Activated T-cell treated with anti-CD3 and anti-CD28 coated beads, Interleukin-2, amount 50 U/mL, for 1 hour (primary cell): ENCODE measurements around the gene CCDC12.
"Not testable (repeated sequence)": the region's sequence is repeated elsewhere in the genome, so short reads cannot be mapped to it uniquely, and the experiment has no call there.

ENCODE experiments used
- DNase-seq: peaks from one replicate; pipeline ENCODE4 v3.0.0-alpha.2; 2020

CCDC12 gene

DNA sequence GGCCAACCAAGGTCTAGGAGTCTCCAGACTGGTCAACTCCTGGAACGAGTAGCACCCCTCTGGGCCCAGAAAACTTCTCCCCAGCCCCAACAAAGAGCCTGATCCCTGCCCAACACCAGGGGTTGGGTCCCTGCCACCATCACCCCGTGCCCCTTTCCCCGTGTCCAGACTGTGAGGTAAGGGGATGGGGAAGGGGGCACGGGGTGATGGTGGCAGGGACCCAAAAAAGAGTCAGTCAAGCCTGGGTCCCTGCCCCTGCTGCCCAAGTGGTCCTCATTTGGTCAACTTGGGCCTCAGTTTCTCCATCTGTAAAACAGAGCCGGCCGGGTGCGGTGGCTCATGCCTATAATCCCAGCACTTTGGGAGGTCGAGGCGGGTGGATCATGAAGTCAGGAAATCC, 1.8 kb upstream of the CCDC12 start:
- DNase-seq: no peak

DNA sequence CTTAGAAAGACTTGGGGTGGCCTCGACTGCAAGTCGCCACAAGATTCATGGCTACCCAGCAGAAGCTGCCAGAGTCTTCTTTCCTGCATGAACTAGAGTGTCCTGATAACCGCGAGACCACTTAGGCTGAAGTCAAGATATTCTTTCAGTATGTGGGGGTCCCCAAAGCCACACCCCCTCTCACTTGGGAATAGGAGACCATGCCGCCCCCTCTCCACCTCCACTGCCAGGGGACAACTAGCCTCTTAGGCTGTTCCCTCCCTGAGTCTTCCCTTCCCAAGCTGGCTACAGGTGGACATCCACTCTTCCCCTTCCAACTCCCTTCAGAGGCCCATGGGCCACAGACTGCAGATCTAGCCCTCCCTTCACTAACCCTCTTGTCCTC, 1.3 kb upstream of the CCDC12 start:
- DNase-seq: no peak

DNA sequence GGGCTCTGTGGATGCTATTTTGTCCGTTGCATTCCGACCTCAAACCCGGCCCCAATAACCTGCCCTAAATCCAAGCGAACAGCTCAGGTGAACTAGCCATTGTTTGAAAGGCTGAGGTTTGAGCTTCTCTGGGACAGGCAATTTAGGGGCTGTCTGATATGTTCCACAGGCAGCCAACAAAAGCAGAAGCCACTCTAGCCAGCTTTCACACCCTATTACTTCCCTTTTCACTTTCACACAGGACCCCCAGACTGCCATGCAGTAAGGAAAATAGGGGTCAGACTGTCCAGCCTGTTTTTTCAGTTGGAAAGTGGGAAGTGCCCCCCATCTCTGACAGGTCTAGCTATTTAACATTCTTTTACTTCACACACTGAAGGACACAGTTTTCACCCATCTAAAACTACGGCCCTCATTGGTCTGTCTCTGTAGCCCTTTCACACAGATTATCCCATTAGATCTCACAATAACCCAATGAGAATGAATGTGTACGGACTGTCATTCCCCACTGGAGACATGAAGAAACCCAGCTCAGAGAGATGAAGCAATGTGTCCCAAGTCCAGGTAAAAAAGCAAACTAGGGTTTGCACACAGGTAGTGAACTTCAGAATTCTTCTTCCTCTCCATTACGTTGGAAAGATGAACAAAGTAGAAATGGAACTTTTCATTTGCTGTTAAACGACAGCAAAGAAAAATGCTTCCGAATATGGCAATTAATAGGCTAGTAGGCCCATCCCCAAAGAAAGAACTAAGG, 1.9 kb downstream of the CCDC12 start:
- no peak for DNase-seq

DNA sequence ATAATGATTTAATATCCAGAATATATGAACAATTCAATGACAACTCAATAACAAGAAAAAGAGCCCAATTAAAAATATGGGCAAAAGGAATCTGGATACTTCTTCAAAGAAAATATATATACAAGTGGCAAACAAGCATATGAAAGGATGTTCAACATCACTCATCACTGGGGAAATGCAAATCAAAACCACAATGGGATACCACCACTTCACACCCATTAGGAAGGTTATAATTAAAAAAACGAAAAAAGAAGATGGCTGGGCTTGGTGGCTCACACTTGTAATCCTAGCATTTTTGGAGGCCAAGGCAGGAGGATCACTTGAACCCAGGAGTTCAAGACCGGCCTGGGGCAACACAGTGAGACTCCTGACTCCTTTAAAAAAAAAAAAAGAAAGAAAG, 4.1 kb downstream of the CCDC12 start:
- no peak for DNase-seq

DNA sequence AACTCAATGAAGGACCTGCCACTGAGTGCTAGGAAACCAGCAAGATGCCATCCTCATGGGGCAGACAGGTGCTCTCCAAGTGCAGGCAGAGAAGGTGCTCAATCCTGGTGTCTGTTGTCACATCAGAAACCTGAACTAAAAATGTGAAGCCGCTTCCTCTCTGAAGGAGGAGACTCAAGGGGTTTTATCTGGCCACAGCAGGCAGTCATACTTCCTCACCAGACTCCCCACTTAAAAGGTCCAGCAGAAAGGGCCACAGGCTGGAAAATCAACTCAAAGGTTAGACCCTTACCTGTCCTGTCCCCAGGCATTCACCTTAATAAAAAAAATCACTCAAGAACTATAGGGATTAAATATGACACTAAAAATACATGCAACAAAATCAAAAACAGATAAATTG, 4.8 kb downstream of the CCDC12 start:
- DNase-seq: no peak

DNA sequence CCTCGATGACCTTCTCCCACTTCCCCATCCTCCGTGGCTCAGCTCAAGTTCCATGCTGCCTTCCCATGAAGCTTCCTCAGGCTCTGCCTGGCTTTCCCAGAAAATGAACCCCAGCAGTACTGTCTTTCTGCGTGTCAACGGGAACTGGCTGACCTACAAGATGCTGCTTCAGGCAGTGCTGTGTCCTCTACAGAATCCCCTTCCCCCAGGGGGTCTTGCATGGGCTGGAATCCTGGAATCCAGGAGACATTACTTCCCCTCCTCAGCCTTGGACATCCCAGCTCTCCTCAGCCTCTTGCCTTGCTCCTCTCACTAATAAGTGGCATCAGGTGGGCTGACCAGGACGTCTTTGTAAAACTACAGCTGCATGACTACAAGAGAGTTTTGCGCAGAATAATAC, 5.4 kb downstream of the CCDC12 start:
- no peak for DNase-seq

DNA sequence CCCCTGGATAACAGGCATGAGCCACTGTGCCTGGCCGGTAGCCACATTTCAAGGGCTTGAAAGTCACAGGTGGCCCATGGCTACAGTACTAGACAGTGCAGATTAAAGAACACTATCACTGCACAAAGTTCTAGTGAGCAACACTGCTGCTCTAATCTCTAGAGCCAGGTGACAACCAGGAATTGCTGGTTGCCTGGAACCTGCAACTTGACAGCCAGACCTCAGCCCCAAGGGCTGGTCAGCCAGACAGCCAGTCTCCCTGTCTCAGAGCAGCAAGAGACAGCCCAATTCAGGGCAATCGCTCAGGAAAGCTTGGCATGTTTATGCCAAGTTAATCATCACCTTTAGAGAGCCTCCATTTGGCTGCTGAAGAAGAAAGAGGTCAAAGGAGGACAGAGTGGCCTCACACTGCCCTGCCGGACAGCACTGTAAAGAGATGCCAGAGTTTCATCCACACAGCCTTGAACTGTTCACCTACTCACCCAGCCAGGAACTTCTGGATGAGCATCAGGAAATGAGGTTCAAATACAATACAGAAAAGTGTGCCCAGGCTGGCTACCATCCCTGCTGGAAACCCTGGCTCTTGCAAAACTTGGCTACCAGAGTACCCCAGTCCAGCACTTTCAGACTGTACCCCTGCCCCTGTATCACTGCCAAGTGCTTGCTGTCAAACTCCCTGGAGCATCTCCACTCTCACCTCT, 6.0 kb downstream of the CCDC12 start:
- no peak for DNase-seq

DNA sequence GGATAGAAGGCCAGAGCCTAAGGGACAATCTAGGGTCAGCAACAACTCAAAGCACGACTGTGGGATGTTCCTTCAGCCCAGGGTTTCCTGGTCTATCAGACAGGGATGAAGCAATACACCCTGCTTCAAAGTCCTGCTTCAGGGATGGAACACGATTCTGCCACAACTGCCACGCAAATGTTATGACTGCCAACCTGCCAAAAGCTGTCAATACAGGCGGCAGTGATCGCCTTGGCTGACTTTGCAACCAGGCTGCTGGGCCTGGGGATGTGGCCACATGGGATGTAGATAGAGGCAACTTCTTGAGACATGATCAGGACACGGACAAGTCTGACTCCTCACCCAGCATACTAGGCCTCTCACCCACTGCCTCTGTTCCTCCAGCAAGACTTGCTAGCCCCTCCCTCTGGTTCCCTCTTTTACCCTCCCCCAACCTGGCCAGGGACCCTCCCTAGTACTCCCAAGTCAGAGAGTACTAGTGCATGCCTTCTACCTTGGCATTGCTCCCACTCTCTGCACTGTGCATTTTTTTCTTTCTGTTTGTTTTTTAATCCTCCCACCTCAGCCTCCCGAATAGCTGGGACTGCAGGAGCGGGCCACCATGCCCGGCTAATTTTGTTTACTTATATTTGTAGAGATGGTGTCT, 7.6 kb downstream of the CCDC12 start:
- no peak for DNase-seq

DNA sequence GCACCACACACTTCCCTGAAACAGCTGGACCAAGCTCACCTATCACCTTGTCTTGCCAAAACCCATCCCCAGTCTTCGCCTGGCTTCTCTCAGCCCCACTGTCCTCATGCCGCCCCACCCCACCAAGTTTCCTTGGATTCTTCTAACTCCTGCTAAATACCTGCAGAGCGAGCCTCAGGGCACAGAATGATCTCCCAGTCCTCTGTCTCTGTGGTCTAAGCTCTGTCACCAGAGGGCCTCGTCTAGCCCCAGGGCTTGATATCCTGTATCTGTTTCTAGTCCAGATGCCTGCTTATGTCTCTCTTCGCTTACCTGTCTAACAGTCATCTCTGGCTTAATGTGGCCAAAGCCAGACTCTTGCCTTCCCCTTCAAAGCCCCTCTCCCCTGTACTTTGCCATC, 9.7 kb downstream of the CCDC12 start:
- DNase-seq: no peak

DNA sequence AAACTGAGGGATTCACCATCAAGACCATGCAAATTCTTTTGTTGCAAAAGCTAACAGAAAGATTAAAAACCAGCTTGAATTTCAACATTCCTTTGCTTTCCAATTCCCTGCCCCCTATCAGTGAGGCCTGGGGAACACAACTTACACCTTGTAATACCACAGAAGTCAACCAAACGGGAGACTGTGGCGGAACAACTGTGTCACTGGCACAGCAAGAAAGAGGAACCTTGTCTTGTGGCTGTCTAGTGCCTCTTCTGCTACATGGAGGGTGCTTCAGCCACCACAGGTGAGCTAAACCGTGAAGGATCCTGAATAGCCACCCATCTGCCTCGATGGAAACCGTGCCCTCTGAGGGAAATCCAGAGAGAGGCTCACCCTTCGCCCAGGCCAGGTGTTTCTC, 11.4 kb downstream of the CCDC12 start:
- no peak for DNase-seq

DNA sequence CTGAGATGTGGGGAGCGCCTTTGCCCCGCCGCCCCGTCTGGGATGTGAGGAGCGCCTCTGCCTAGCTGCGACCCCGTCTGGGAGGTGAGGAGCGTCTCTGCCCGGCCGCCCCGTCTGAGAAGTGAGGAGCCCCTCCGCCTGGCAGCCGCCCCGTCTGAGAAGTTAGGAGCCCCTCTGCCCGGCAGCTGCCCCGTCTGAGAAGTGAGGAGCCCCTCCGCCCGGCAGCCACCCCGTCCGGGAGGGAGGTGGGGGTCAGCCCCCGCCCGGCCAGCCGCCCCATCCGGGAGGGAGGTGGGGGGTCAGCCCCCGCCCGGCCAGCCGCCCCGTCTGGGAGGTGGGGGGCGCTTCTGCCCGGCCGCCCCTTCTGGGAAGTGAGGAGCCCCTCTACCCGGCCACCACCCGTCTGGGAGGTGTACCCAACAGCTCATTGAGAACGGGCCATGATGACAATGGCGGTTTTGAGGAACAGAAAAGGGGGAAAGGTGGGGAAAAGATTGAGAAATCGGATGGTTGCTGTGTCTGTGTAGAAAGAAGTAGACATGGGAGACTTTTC, 12.4 kb downstream of the CCDC12 start:
- not testable (repeated sequence) for DNase-seq

DNA sequence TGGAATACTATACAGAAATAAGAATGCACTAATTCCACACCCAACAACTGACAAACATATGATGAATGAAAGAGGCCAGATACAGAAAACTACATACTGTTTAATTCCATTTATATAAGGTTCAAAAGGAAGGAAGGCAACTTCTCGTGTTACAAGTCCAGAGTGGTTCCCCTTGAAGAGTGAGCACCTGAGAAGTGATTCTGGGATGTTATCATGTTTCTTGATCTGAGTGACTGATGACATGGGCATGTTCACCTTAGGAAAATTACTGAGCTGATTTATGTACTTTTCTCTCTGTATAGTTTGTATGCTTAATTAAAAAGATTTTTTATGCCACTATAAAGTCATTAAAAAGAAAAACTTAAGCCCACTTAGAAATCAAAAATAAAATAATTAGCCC, 13.6 kb downstream of the CCDC12 start:
- DNase-seq: no peak

DNA sequence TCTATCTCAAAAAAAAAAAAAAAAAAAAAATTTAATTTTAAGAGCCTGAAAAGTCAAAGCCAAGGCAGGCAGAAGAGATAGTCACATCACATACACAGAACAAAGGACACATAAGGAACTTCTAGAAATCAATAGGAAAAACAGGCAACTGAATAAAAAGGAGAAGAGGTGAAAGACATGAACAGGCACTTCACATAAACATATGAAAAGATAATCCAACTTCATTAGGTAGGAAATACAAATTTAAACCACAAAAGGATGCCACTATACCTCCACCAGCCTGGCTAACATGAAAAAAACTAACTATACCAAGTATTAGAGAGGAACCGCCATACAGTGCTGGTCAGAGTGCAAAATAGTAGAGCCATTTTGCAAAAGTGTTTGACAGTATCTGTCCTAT, 14.1 kb downstream of the CCDC12 start:
- DNase-seq: no peak

DNA sequence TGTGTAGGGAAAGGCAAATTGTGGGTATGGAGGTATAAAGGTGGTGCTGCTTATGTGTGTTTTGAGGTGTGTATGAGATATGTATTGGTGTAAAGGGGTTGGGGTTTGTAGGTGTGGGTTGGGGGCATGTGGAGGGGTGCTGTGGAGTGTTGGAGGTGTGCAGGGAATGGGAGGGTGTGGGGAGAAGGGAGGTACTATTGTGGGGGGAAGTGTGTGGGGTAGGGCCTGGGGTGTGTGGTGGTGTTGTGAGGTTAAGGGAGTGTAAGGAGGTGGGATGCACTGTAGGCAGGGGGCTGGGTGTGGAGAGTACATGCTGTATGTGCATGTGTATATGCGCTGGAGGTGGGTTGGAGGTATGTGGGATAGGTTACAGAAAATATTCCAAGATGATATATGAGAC, 15.7 kb downstream of the CCDC12 start:
- no peak for DNase-seq

DNA sequence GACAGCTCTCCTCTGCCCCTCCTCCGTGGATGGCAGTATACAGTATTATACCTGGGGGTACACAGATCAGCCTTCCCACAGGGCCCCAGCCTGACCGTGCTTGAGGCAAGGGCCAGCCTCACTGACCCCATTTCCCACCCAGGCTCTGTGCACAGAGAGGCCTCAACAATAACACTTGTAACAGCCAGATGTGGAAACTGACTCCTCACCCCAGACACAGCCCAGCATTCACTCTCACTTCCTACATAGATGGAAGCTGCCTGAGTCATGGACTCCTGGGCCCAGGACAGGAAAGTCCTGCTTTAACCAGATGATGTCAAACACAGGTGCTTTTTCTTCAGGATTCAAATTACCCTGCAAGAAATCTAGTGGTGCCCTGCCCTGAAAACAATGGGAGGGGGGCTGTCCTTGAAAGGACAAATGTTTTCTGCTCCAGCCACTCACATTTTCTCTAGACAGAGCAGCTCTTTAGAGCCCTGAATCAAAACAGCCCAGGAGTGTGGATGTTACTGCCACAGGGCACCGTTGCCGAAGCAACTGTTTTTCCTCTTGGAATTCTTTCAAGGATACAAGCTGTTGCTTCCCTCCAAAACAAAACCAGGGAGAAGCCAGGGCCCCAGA, 16.4 kb downstream of the CCDC12 start:
- DNase-seq: no peak

DNA sequence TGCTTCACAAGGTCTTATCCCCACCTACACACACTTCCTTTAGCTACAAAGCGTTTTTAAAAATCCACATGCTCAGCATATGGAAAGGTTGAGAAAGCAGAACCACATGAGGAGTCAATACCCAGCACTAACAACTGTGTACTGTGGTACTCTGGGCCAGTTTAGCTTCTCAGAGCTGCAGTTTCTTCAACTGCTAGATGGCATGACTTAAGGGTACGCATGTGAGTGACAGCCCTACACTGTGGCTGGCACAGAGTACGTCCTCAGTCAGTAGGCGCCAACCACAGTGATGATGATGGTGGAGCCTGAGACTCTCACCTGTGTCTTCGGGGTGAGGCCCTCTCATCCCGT, 17.4 kb downstream of the CCDC12 start:
- DNase-seq: peak; percentile 43

DNA sequence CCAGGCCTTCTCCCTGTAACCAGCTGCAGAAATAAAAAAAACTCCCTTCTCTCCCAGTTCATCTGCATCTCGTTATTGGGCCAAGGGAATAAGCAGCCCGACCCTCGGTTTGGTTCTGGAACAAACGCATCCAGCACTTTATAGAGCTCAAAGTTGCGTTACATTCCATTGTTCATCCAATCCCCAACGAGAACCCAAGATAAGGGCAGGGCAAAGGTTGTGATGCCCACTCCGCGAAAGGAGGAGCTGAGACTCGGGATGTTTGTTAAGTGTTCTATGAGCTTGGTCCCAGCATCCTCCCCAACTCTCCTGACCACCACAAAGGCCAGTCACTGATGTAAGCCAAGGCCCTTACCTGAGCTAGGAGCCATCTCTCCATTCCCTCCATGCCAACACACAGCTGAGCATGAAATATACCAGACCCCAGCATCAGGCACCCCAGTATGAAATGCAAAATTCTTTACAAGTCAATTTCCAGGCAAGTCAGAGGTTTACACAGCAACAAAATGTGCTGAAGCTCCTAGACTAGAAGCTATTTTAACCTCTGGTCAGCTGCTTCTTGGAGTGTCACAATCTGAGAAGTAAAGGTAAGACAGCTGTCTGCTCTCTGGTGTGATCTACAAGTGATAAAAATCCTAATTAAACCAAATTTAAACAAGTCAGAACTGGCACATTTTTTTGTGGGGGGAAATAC, 17.9 kb downstream of the CCDC12 start:
- no peak for DNase-seq

DNA sequence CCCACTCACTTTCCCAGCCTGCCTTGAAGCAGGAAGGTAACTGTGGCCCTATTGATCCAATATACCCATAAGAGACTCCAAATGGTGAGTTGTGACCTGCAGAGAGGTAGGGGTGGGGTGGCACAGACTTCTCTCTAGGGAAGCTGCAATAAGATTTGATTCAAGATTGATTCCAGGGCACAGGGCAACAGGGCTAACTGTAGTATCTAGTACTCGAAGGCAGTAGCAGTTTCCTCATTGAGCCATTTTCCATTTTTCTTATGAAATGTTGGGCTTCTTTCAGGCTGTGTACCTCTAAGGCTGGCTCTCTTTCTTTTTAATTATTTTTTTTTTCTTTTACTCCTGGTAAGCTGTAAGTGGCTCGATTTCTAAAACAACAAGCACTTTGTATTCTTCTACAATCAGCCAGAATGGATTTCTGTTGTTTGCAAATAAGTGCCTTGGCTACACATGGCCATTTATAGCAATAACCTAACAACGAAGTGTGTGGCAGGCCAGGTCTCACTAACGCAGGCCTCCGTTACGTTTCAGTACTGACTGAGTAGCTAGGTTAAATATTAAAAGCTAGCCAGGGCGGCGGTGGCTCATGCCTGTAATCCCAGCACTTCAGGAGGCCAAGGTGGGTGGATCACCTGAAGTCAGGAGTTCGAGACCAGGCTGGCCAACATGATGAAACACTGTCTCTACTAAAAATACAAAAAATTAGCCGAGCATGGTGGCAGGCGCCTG, 19.3 kb downstream of the CCDC12 start:
- no peak for DNase-seq

DNA sequence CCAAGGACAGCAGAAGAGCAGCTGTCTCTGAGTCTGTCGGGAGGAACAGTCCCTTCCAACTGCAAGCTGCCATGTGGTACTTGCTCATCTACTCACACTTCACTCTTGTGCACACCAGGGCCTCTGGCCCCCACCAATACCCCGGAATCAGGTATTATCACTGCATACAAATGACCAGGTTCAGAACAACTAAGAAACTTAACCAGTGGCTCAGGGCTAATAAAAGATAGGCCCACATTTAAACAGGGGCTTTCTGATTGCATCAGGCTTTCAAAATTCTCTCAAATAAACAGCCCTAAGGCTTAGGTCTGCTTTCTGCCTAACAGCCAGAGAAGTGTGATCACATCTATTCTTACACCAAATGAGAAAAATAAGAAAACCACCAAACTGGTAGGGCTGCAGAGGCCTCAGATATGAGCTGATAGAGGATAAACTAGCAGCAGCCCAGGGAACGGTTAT, 20.7 kb downstream of the CCDC12 start:
- DNase-seq: no peak

DNA sequence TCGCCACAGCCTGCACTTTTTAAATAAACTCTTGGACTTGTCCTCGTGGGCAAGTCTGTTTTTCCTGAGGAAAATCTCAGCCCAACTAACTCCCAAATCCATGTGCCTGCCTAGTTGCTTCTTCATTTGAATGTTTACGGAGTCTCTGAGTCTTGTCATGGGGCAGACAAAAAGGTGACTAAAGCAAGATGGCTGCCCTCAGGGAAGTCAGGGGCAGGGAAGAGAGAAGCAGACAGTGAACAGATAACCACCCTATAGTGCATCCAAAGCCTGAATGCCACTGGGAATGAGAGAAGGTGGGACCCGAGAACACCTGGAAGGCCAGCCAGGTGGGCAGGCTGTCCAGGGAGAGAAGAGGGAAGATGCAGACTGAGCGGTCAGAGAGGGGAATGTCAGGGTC, 21.4 kb downstream of the CCDC12 start:
- DNase-seq: no peak

DNA sequence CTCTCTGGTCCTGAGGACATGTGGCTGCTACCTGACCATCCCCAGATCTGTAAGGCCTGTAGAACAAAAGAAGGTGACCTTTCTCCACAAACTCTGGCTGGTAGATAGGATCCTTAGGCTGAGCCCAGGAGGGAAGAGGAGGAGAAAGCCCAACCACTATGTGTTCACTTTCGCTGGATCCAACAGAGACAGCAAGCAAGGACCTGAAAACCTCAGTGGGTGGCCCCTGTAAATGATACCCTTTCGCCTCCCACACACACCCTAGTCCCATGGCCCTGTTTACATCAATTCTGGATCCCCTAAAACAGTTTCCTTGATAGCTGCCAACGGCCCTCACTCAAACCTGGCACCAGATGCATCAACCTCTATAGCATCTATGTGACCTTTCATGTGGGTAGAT, 22.4 kb downstream of the CCDC12 start:
- no peak for DNase-seq
